Stomach smooth muscle (tissue), 2 donors: ENCODE measurements around the gene LBHD2.

Experiments used
- H3K27ac ChIP-seq: one replicate; pipeline ENCODE4 v1.7.0; 2013; ENCODE audit warnings: mild to moderate bottlenecking, low read length, inconsistent platforms
- H3K27me3 ChIP-seq, 2 donors: one replicate each; pipeline ENCODE4 v1.7.0; 2013; ENCODE audit warnings: low read length in 2 of 2; ENCODE audit not compliant: insufficient read depth in 2 of 2, control insufficient read depth in 1 of 2
- H3K36me3 ChIP-seq, 2 donors: one replicate each; pipeline ENCODE4 v1.7.0; 2013; ENCODE audit warnings: low read length in 2 of 2; ENCODE audit not compliant: control insufficient read depth in 2 of 2, insufficient read depth in 2 of 2
- H3K4me1 ChIP-seq: one replicate; pipeline ENCODE4 v1.7.0; 2013; ENCODE audit warnings: low read length; ENCODE audit not compliant: control insufficient read depth, insufficient read depth
- H3K4me3 ChIP-seq, 2 donors: one replicate each; pipeline ENCODE4 v1.7.0; 2013; ENCODE audit warnings: low read length in 2 of 2
- H3K9ac ChIP-seq, 2 donors: one replicate each; pipeline ENCODE4 v1.7.0; 2013; ENCODE audit warnings: low read length in 2 of 2, mild to moderate bottlenecking in 1 of 2
- H3K9me3 ChIP-seq, 2 donors: one replicate each; pipeline ENCODE4 v1.7.0; 2013; ENCODE audit warnings: low read length in 2 of 2; ENCODE audit not compliant: control insufficient read depth in 2 of 2
- donor health status: healthy.
- donor health status: Pancreatic carcinoma.

Gene LBHD2

DNA sequence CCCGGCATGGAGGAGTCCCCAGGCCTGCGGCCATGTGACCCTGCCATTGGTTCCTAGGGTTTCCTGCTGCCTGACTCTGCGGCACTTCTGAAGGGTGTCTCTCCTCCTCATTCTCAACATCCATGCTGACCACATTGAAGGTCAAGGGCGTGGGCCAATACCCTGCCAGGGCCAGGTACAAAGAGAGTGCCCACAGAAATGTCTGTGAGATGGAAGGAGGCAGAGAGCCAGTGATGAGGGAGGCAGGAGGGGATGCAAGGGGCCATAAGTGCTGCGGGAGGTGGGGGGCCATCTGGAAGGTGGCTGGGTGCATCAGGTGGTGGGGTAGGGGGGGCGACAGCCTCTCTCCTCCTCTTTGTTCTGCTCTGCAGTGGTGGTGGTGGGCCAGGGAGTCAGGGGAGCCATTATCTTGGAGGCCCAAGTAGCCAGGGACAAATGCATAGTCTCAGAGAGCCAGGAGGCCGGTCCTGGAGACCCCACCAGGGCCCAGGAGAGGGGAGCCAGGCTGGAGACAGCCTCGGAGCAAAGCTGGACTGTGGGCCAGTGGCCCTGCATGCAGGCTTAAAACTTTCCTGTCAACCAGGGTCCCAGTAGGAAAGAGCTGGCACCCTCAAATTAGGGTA is 13.6 kb upstream of the LBHD2 start:
- no peak overlapping the region for H3K27ac ChIP-seq
- no peaks in the 10 kb centered on the region for H3K36me3 ChIP-seq
- no peaks in the 10 kb centered on the region for H3K27me3 ChIP-seq
- H3K4me3 ChIP-seq = no peak overlapping the region
- H3K9me3 ChIP-seq = no peaks in the 10 kb centered on the region
- H3K4me1 ChIP-seq = peaks cover 18% of the 10 kb centered on the region
- H3K9ac ChIP-seq = no peak overlapping the region

DNA sequence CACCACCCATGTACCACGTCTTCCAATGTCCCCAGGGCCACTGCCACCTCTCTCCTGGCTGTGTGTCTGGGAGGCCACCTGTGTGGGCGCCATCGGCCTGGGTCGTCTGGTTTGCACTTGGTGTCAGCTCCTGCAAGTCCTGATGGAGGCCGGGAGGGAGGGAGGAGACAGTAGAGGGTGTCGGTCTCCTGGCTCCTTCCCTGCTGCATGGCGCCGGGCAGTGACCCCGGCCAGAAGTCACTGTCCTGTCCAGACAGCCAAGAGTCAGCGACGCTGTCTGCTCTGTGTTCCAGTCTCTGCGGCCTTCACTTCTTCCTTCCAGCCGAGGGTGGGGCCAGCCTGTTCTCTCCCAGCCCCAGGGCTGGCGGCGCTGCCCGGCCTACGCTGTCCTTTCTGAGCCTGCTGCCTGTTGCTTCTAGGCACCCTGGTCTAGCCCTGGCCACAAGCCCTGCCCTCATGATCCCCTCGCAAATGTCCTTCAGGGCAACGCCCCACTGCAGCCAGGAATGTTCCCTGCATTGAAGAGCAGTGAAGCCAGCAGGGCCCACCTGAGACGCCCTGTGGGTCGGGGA is 13.0 kb upstream of the LBHD2 start:
- Histone ChIP-seq H3K27ac (no peak overlapping the region), H3K27me3 (no peaks in the 10 kb centered on the region), H3K4me1 (peaks cover 19% of the 10 kb centered on the region), H3K9me3 (no peaks in the 10 kb centered on the region), H3K9ac (no peak overlapping the region), H3K4me3 (no peak overlapping the region), H3K36me3 (no peaks in the 10 kb centered on the region)

- Histone ChIP-seq H3K4me1 (peaks cover 19% of the 10 kb centered on the region), H3K27ac (no peak overlapping the region), H3K9me3 (no peaks in the 10 kb centered on the region), H3K36me3 (no peaks in the 10 kb centered on the region), H3K4me3 (no peak overlapping the region), H3K9ac (no peak overlapping the region), H3K27me3 (no peaks in the 10 kb centered on the region)
Measured at GRCh38 chr14:103071544-103072251, 12.3 kb upstream of the LBHD2 start.

DNA sequence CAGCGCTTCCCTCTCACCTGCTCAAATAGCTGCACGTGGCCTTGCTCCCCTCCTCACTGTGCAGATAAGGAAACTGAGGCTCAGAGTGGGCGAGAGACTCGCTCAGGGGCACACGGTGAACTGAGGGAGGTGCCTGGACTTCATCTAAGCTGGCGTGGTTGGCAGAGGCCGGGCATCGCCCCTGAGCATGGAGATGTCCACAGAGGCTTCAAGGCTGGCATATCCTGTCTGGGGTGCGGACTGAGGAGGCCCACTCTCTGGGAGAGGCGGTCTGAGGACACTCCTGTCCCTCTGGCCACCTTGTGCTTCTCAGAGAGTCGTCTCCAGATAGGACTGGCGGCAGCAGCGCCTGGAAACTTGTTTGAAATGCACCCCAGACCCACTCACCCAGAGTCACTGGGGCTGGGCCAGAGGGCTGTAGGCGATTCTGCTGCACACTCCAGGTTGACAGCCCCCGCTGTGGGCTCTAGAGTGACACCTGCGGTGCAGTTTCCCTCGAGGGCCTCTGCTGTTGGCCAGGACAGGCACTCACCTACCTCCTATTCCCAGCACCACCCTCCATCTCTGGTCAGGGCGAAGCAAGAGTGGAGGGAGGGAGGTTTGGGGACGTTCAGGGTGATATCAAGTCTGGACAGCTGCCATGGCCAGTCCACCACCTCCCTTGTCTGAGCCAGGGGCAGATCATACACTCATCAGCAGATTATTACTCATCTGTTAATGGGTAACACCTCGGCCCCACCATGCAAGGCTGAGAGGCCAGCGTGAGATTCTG is 11.2 kb upstream of the LBHD2 start:
- Histone ChIP-seq H3K9ac (no peak overlapping the region), H3K4me3 (no peak overlapping the region), H3K9me3 (no peaks in the 10 kb centered on the region), H3K36me3 (no peaks in the 10 kb centered on the region), H3K4me1 (peaks cover 19% of the 10 kb centered on the region), H3K27ac (no peak overlapping the region), H3K27me3 (no peaks in the 10 kb centered on the region)

DNA sequence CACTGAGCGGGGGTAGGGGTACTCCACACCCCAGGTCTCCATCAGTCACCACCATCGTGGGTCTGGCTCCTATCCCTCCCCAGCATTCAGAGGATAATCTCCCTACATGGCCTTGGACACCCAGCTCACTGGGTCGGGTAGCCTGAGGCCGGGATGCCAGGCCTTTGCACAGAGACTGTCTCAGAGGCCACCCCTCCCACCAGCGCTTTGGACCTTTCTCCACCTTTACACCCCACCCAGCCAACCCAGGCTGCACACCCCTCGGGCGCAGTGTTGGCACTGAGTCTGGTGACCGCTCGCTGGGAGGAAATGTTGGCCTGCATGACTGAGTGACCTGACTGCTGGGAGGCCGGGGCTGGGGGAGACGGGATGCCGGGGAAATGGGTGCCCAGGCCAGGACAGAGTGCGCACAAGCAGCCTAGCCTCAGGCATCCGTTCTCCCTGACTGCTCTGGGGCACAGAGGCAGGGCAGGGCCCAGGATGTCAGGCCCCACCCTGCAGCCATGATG is 10.6 kb upstream of the LBHD2 start:
- peaks cover 17% of the 10 kb centered on the region for H3K4me1 ChIP-seq
- no peak overlapping the region for H3K4me3 ChIP-seq
- no peaks in the 10 kb centered on the region for H3K36me3 ChIP-seq
- H3K27me3 ChIP-seq = no peaks in the 10 kb centered on the region
- no peak overlapping the region for H3K27ac ChIP-seq
- no peaks in the 10 kb centered on the region for H3K9me3 ChIP-seq
- no peak overlapping the region for H3K9ac ChIP-seq

GRCh38 chr14:103073876-103074728 is 9.9 kb upstream of the LBHD2 start:
- no peak overlapping the region for H3K27ac ChIP-seq
- no peaks in the 10 kb centered on the region for H3K36me3 ChIP-seq
- no peaks in the 10 kb centered on the region for H3K9me3 ChIP-seq
- H3K4me1 ChIP-seq = peaks cover 16% of the 10 kb centered on the region
- no peak overlapping the region for H3K4me3 ChIP-seq
- H3K27me3 ChIP-seq = peaks cover 0 to 2% of the 10 kb centered on the region in 2 donors
- no peak overlapping the region for H3K9ac ChIP-seq

GRCh38 chr14:103074729-103075367 is 9.2 kb upstream of the LBHD2 start:
- H3K9me3 ChIP-seq = no peaks in the 10 kb centered on the region
- no peak overlapping the region for H3K9ac ChIP-seq
- peaks cover 0 to 5% of the 10 kb centered on the region in 2 donors for H3K27me3 ChIP-seq
- peak overlapping the region; percentile 18 for H3K27ac ChIP-seq
- H3K36me3 ChIP-seq = no peaks in the 10 kb centered on the region
- peak overlapping the region in 1 of 2 donors; percentile 57 for H3K4me3 ChIP-seq
- peaks cover 16% of the 10 kb centered on the region for H3K4me1 ChIP-seq

DNA sequence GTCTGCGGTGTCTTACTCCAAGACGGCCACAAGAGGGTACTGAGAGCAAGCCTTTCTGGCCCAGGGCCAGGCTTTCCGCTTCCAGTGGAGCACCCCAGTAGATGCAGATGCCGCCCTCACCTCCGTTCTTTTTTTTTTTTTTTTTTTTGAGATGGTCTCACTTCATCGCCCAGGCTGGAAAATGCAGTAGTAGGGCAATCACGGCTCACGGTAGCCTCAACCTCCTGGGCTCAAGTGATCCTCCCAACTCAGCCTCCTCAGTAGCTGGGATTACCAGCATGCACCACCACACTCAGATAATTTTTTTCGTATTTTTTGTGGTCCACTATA is 5.6 kb upstream of the LBHD2 start:
- Histone ChIP-seq H3K36me3 (no peaks in the 10 kb centered on the region), H3K27me3 (peaks cover 5 to 15% of the 10 kb centered on the region in 2 donors), H3K9ac (no peak overlapping the region), H3K9me3 (no peaks in the 10 kb centered on the region), H3K4me3 (no peak overlapping the region), H3K27ac (no peak overlapping the region), H3K4me1 (peaks cover 12% of the 10 kb centered on the region)

GRCh38 chr14:103078860-103079587 is 5.0 kb upstream of the LBHD2 start:
- peaks cover 14% of the 10 kb centered on the region for H3K4me1 ChIP-seq
- H3K27ac ChIP-seq = no peak overlapping the region
- no peaks in the 10 kb centered on the region for H3K9me3 ChIP-seq
- H3K9ac ChIP-seq = no peak overlapping the region
- no peaks in the 10 kb centered on the region for H3K36me3 ChIP-seq
- no peak overlapping the region for H3K4me3 ChIP-seq
- peaks cover 9 to 15% of the 10 kb centered on the region in 2 donors for H3K27me3 ChIP-seq
